HEK293T (cell line): ENCODE results near the gene ZFYVE19.

Source experiments
- CTCF ChIA-PET: fragments of 350-600 bp; formaldehyde crosslinking; extraction: SDS; loops from one replicate; lab custom pipeline; 2021; ENCODE audit warnings: antibody characterized with exemption, inconsistent platforms; lab: Yijun Ruan, JAX
- POLR2A ChIA-PET: fragments of 350-600 bp; formaldehyde crosslinking; extraction: SDS; loops from one replicate; lab custom pipeline; 2020; ENCODE audit warnings: antibody characterized with exemption, inconsistent platforms; lab: Yijun Ruan, JAX
- DNase-seq: peaks from one replicate; pipeline ENCODE4 v3.0.0; 2012; ENCODE audit warnings: mixed read lengths; ENCODE audit errors: extremely low spot score
- ARNT ChIP-seq: fragments of 450-650 bp; IDR thresholded peaks from 2 replicates; pipeline ENCODE4 v1.6.1; 2017; ENCODE audit warnings: mild to moderate bottlenecking
- BHLHE40 ChIP-seq: fragments of 450-650 bp; IDR thresholded peaks from 2 replicates; pipeline ENCODE4 v1.6.1; 2016; ENCODE audit warnings: mild to moderate bottlenecking, moderate library complexity, borderline replicate concordance
- CTBP1 ChIP-seq: fragments of 450-650 bp; IDR thresholded peaks from 2 replicates; pipeline ENCODE4 v1.6.1; 2016; ENCODE audit warnings: borderline replicate concordance
- ELF4 ChIP-seq: fragments of 450-650 bp; IDR thresholded peaks from 2 replicates; pipeline ENCODE4 v1.6.1; 2017; ENCODE audit warnings: antibody characterized with exemption
- FOXA1 ChIP-seq: fragments of 450-650 bp; IDR thresholded peaks from 2 replicates; pipeline ENCODE4 v1.6.1; 2016; ENCODE audit warnings: mild to moderate bottlenecking
- FOXK2 ChIP-seq: fragments of 450-650 bp; IDR thresholded peaks from 2 replicates; pipeline ENCODE4 v1.6.1; 2016; ENCODE audit warnings: mild to moderate bottlenecking
- FOXM1 ChIP-seq: fragments of 450-650 bp; IDR thresholded peaks from 2 replicates; pipeline ENCODE4 v1.6.1; 2017; ENCODE audit warnings: mild to moderate bottlenecking, borderline replicate concordance
- HDGF ChIP-seq: fragments of 450-650 bp; IDR thresholded peaks from 2 replicates; pipeline ENCODE4 v1.6.1; 2017; ENCODE audit warnings: antibody characterized with exemption, borderline replicate concordance
- L3MBTL2 ChIP-seq: fragments of 450-650 bp; conservative IDR thresholded peaks from 2 replicates; pipeline ENCODE4 v1.6.1; 2016; ENCODE audit warnings: mild to moderate bottlenecking
- LEF1 ChIP-seq: fragments of 450-650 bp; IDR thresholded peaks from 2 replicates; pipeline ENCODE4 v1.6.1; 2017; ENCODE audit warnings: mild to moderate bottlenecking, borderline replicate concordance
- NFRKB ChIP-seq: fragments of 450-650 bp; IDR thresholded peaks from 2 replicates; pipeline ENCODE4 v1.6.1; 2016; ENCODE audit warnings: mild to moderate bottlenecking, moderate library complexity
- PKNOX1 ChIP-seq: fragments of 450-650 bp; IDR thresholded peaks from 2 replicates; pipeline ENCODE4 v1.6.1; 2016
- SP1 ChIP-seq: fragments of 450-650 bp; IDR thresholded peaks from 2 replicates; pipeline ENCODE4 v1.6.1; 2017
- SUZ12 ChIP-seq: fragments of 450-650 bp; IDR thresholded peaks from 2 replicates; pipeline ENCODE4 v1.6.1; 2016; ENCODE audit warnings: mild to moderate bottlenecking
- TARDBP ChIP-seq: fragments of 450-650 bp; IDR thresholded peaks from 2 replicates; pipeline ENCODE4 v1.6.1; 2016
- ZNF384 ChIP-seq: fragments of 450-650 bp; IDR thresholded peaks from 2 replicates; pipeline ENCODE4 v1.6.1; 2016

Gene ZFYVE19

GRCh38 chr15:40830884-40831283 is 24.0 kb downstream of the ZFYVE19 start:
- ChIA-PET POLR2A (no interaction called here), CTCF (no interaction called here)
- no peak for DNase-seq
- TF ChIP-seq ARNT (no peak), LEF1 (no peak), CTBP1 (no peak), FOXM1 (no peak), NFRKB (no peak)

DNA sequence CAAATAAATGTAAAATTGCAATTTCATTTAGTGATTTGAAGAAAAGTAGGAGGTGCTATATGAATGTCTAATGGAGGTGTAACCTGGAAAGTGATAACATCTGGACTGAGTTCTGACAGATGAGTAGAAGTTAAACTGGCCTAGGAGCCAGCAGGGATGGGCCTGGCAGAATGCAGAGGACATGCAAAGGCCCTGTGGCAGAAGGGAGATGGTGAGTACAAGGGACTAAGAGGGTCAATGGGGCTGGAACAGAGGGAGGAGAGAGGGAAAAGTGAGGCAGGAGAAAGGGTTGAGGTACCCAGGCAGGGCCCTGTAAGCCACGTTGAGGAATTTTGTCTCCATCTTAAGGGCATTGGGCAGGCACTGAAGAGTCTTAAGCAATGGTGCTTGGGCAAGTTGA is 25.0 kb downstream of the ZFYVE19 start:
- POLR2A ChIA-PET = no interaction called here
- DNase-seq = no peak
- no peak for TF ChIP-seq NFRKB
- TF ChIP-seq LEF1 = no peak
- CTCF ChIA-PET = no interaction called here

DNA sequence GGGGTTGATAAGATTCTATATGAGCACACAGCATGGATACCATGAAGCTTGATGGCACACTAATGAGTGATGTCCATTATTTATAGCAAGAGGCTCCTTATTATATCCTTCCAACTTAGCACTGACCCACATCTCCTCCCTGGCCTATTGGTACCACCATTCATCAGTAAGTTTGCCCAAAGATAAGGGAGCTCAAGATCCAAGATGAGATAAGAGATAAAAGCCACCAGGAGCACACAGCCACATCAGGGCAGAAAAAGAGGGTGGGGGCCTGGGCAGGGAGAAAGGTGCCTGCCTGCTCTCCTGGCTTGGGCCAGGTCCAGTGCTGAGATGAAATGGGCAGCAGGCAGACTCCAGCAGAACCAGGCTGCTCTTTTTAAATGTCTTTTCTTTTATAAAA is 26.0 kb downstream of the ZFYVE19 start:
- CTCF ChIA-PET = no interaction called here
- TF ChIP-seq TARDBP (no peak), NFRKB (no peak), CTBP1 (no peak), LEF1 (no peak), L3MBTL2 (no peak), SUZ12 (no peak), FOXA1 (no peak), HDGF (no peak), SP1 (no peak), ELF4 (no peak), ZNF384 (no peak), FOXK2 (no peak), ARNT (no peak), PKNOX1 (no peak), FOXM1 (no peak)
- POLR2A ChIA-PET = no interaction called here
- DNase-seq = no peak

GRCh38 chr15:40836020-40836419 is 29.1 kb downstream of the ZFYVE19 start:
- TF ChIP-seq TARDBP (no peak), NFRKB (no peak), ELF4 (no peak), FOXM1 (no peak), FOXK2 (no peak), ARNT (no peak), ZNF384 (no peak), BHLHE40 (no peak), PKNOX1 (no peak), HDGF (no peak)
- ChIA-PET POLR2A (no interaction called here), CTCF (interaction anchor here (0.6 to 1.0 kb wide), 2 partner anchors 16 to 22 kb away, joined by 3 to 9 read pairs; no protein-coding TSS in a partner anchor)
- DNase-seq = no peak

DNA sequence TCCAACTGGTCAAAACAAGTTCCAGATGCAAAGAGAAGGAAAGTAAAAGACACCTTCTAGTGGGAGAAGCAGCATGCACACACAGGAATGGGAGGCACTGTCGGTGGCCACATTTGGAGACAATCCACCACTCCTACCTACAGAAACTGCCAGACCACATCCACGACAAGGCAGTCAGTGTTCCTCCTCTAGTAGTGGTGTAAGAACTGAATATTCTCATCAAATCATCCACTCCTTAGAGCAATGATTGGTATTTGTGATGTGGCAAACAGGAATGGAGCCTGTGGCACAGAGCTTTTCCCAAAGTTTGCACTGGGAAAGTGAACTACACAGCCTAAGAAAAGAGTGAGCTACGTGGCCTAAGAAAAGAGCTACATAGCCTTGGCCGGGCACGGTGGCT is 31.9 kb downstream of the ZFYVE19 start:
- no peak for TF ChIP-seq FOXA1
- no peak for TF ChIP-seq HDGF
- TF ChIP-seq ZNF384 = no peak
- no peak for TF ChIP-seq LEF1
- TF ChIP-seq SUZ12 = no peak
- no peak for TF ChIP-seq FOXM1
- TF ChIP-seq NFRKB = no peak
- TF ChIP-seq SP1 = no peak
- TF ChIP-seq BHLHE40 = no peak
- no peak for TF ChIP-seq L3MBTL2
- ChIA-PET CTCF (no interaction called here), POLR2A (interaction anchor here (1.1 kb wide), 1 partner anchor 115 kb away, joined by 3 read pairs; the partner anchor contains the start of gene CHAC1)
- DNase-seq = no peak

- TF ChIP-seq FOXK2 = no peak
- no peak for TF ChIP-seq SP1
- no peak for TF ChIP-seq FOXA1
- TF ChIP-seq ARNT = no peak
- TF ChIP-seq CTBP1 = no peak
- TF ChIP-seq FOXM1 = no peak
- no peak for TF ChIP-seq HDGF
- no peak for TF ChIP-seq ELF4
- TF ChIP-seq BHLHE40 = no peak
- TF ChIP-seq PKNOX1 = no peak
- TF ChIP-seq TARDBP = no peak
- no peak for TF ChIP-seq L3MBTL2
- TF ChIP-seq NFRKB = no peak
- no peak for TF ChIP-seq SUZ12
- TF ChIP-seq LEF1 = no peak
- POLR2A ChIA-PET = no interaction called here
- CTCF ChIA-PET = no interaction called here
- DNase-seq = no peak
Measured at GRCh38 chr15:40841741-40842140, 34.9 kb downstream of the ZFYVE19 start.

GRCh38 chr15:40843261-40843884 is 36.5 kb downstream of the ZFYVE19 start:
- no peak for DNase-seq
- ChIA-PET CTCF (interaction anchor here (2.0 kb wide), 1 partner anchor 15 kb away, joined by 12 read pairs; no protein-coding TSS in a partner anchor), POLR2A (interaction anchor here (0.8 to 1.5 kb wide), 4 partner anchors 12 to 52 kb away, joined by 3 to 5 read pairs (median 3); partner anchors contain the start of gene VPS18)
- TF ChIP-seq FOXM1 (no peak), LEF1 (no peak), SP1 (no peak), TARDBP (no peak), CTBP1 (no peak), ARNT (no peak), PKNOX1 (no peak), NFRKB (no peak), SUZ12 (no peak), BHLHE40 (no peak), HDGF (no peak), FOXA1 (no peak), FOXK2 (no peak), L3MBTL2 (no peak), ZNF384 (no peak), ELF4 (no peak)
